A549 (cell line): ENCODE results near the gene AEBP1. TPM values are rescaled to one million over a fixed set of nuclear protein-coding genes. Genes with fewer than 3 reads are reported as not detected.

Source experiments
- ATAC-seq, 2 experiments: fragments of 200-7000 bp in 1 of 2; fragments of >200 bp in 1 of 2; cut with Nextera tagmentation in 1 of 2; cut with Tn5 transposase in 1 of 2; 3 replicates each; pipeline versions ENCODE4 v1.8.0 to v1.9.1; 2018 to 2020; ENCODE audit warnings: mild to moderate bottlenecking in 1 of 2, moderate library complexity in 1 of 2
- CTCF ChIA-PET: fragments of 300-600 bp; sonication (Branson Sonifier 250); formaldehyde crosslinking; extraction: SDS; loops from one replicate; lab custom pipeline; 2021; ENCODE audit warnings: antibody characterized with exemption, inconsistent platforms; lab: Yijun Ruan, JAX
- POLR2A ChIA-PET: fragments of 350-600 bp; formaldehyde crosslinking; extraction: SDS; loops from one replicate; lab custom pipeline; 2021; ENCODE audit warnings: antibody characterized with exemption, inconsistent platforms; lab: Yijun Ruan, JAX
- DNase-seq, 2 experiments: peaks; one replicate each; pipeline versions ENCODE4 v3.0.0 to v3.0.0-alpha.2; 2011 to 2016; ENCODE audit warnings: low read depth in 1 of 2, low spot score in 1 of 2
- FAIRE-seq: peaks from 2 replicates; lab custom pipeline; 2011; peaks lifted over from hg19 to GRCh38; lab: Jason Lieb, UNC
- H3K27ac ChIP-seq, 2 experiments: fragments of >200 bp; sonication (Bioruptor Twin); formaldehyde crosslinking; 3 replicates each; pipeline ENCODE4 v1.5.1; 2016 to 2017
- H3K4me1 ChIP-seq: fragments of >200 bp; sonication (Bioruptor Twin); formaldehyde crosslinking; 3 replicates; pipeline ENCODE4 v1.6.1; 2016
- H3K4me2 ChIP-seq: fragments of >200 bp; sonication (Bioruptor Twin); formaldehyde crosslinking; 3 replicates; pipeline ENCODE4 v1.6.1; 2016
- H3K4me3 ChIP-seq: fragments of >200 bp; sonication (Bioruptor Twin); formaldehyde crosslinking; 3 replicates; pipeline ENCODE4 v1.5.1; 2016
- H3K9me3 ChIP-seq: fragments of >200 bp; sonication (Bioruptor Twin); formaldehyde crosslinking; 3 replicates; pipeline ENCODE4 v1.6.1; 2016
- BHLHE40 ChIP-seq: IDR thresholded peaks from 2 replicates; pipeline ENCODE4 v1.6.1; 2012; ENCODE audit warnings: low read depth, low read length, inconsistent platforms
- CBX8 ChIP-seq: fragments of 200-600 bp; sonication (generic); IDR thresholded peaks from 2 replicates; pipeline ENCODE4 v1.6.1; 2016
- CHD2 ChIP-seq: fragments of 150-350 bp; IDR thresholded peaks from 2 replicates; pipeline ENCODE4 v1.6.1; 2014; ENCODE audit warnings: low read length; ENCODE audit not compliant: partially characterized antibody
- CHD4 ChIP-seq: fragments of 200-600 bp; sonication (generic); IDR thresholded peaks from 2 replicates; pipeline ENCODE4 v1.6.1; 2016; ENCODE audit warnings: antibody characterized with exemption, mild to moderate bottlenecking, borderline replicate concordance
- FOSL2 ChIP-seq, 2 experiments: fragments of 450-650 bp in 1 of 2; fragments of >200 bp in 1 of 2; sonication (Bioruptor Twin) in 1 of 2; formaldehyde crosslinking; IDR thresholded peaks; 2 replicates each; pipeline versions ENCODE4 v1.5.0 to v1.6.1; 2016 to 2020; ENCODE audit warnings: mild to moderate bottlenecking in 1 of 2, moderate library complexity in 1 of 2
- GATA3 ChIP-seq: IDR thresholded peaks from 2 replicates; pipeline ENCODE4 v1.6.1; 2012; ENCODE audit warnings: borderline replicate concordance
- HEYL ChIP-seq: fragments of 250-450 bp; sonication (Bioruptor Pico); IDR thresholded peaks from 2 replicates; pipeline ENCODE4 v1.8.0; 2021; ENCODE audit warnings: mild to moderate bottlenecking, moderate library complexity
- HOXA7 ChIP-seq: fragments of 250-450 bp; sonication (Bioruptor Pico); IDR thresholded peaks from 2 replicates; pipeline ENCODE4 v1.5.0; 2020; ENCODE audit warnings: mild to moderate bottlenecking, moderate library complexity
- HOXB13 ChIP-seq: fragments of 250-450 bp; sonication (Bioruptor Pico); IDR thresholded peaks from 2 replicates; pipeline ENCODE4 v1.5.0; 2020; ENCODE audit warnings: low read depth, mild to moderate bottlenecking, moderate library complexity
- HOXB5 ChIP-seq: fragments of 250-450 bp; sonication (Bioruptor Pico); IDR thresholded peaks from 2 replicates; pipeline ENCODE4 v1.5.0; 2020; ENCODE audit warnings: mild to moderate bottlenecking, moderate library complexity
- MAZ ChIP-seq: fragments of 150-350 bp; IDR thresholded peaks from 2 replicates; pipeline ENCODE4 v1.6.1; 2014; ENCODE audit warnings: antibody characterized with exemption, low read depth, low read length, borderline replicate concordance
- POLR2AphosphoS2 ChIP-seq: conservative IDR thresholded peaks from 2 replicates; pipeline ENCODE4 v1.6.1; 2012; ENCODE audit warnings: low read length, improper control_type of control experiment, inconsistent platforms
- RARB ChIP-seq: fragments of 250-450 bp; sonication (Bioruptor Pico); IDR thresholded peaks from 2 replicates; pipeline ENCODE4 v1.8.0; 2021; ENCODE audit warnings: mild to moderate bottlenecking, moderate library complexity
- RCOR1 ChIP-seq: fragments of 150-350 bp; IDR thresholded peaks from 2 replicates; pipeline ENCODE4 v1.6.1; 2014; ENCODE audit warnings: antibody characterized with exemption, low read length, low read depth
- TP53 ChIP-seq: fragments of 250-450 bp; sonication (Bioruptor Pico); IDR thresholded peaks from 2 replicates; pipeline ENCODE4 v1.5.0; 2021; ENCODE audit warnings: mild to moderate bottlenecking, moderate library complexity
- ZNF302 ChIP-seq: fragments of 250-450 bp; sonication (Bioruptor Pico); IDR thresholded peaks from 2 replicates; pipeline ENCODE4 v1.9.0; 2021; ENCODE audit warnings: inconsistent platforms, mild to moderate bottlenecking, moderate library complexity
- ZSCAN20 ChIP-seq: fragments of 250-450 bp; sonication (Bioruptor Pico); IDR thresholded peaks from 2 replicates; pipeline ENCODE4 v1.8.0; 2022; ENCODE audit warnings: mild to moderate bottlenecking, moderate library complexity
- WGBS: methylation state at CpG from one replicate; pipeline ENCODE4 v1.1.6; 2017; ENCODE audit errors: missing lambda C conversion rate; 5-methylcytosine and 5-hydroxymethylcytosine counted together
- polyA plus RNA-seq, 4 experiments: library from polyadenylated mRNA; depleted of rRNA in 3 of 4; stranded (reverse); fragments of >200 nt; fragmentation: RNase III in 1 of 4; extraction: RNeasy Plus Mini Kit Qiagen cat#74134 plus additional on column Dnase treatment in 1 of 4; gene quantifications; 2 replicates in 3 of 4; 3 replicates in 1 of 4; pipeline ENCODE4 v1.2.3, GENCODE V29; 2011 to 2017
- TF ChIP-seq, protein P1 (sequence below): fragments of >200 bp; sonication (Bioruptor Twin); formaldehyde crosslinking; IDR thresholded peaks from 2 replicates; pipeline ENCODE4 v1.6.1; 2016
- TF ChIP-seq, protein P2 (sequence below): fragments of 200-600 bp; sonication (generic); IDR thresholded peaks from 2 replicates; pipeline ENCODE4 v1.6.1; 2016; ENCODE audit warnings: antibody characterized with exemption, mild to moderate bottlenecking, moderate library complexity
- TF ChIP-seq, protein P3 (sequence below): fragments of 250-450 bp; sonication (Bioruptor Pico); IDR thresholded peaks from 2 replicates; pipeline ENCODE4 v1.5.0; 2020; ENCODE audit warnings: low read depth, mild to moderate bottlenecking, moderate library complexity
- TF ChIP-seq, protein P4 (sequence below): IDR thresholded peaks from 2 replicates; pipeline ENCODE4 v1.6.1; 2012
- TF ChIP-seq, protein P5 (sequence below): fragments of 150-350 bp; IDR thresholded peaks from 2 replicates; pipeline ENCODE4 v1.6.1; 2014; ENCODE audit warnings: low read depth, mild to moderate bottlenecking, low read length

AEBP1 gene
- polyA plus RNA-seq, 2 of the 4 experiments (the other 2 are of a cell fraction) = not detected

DNA sequence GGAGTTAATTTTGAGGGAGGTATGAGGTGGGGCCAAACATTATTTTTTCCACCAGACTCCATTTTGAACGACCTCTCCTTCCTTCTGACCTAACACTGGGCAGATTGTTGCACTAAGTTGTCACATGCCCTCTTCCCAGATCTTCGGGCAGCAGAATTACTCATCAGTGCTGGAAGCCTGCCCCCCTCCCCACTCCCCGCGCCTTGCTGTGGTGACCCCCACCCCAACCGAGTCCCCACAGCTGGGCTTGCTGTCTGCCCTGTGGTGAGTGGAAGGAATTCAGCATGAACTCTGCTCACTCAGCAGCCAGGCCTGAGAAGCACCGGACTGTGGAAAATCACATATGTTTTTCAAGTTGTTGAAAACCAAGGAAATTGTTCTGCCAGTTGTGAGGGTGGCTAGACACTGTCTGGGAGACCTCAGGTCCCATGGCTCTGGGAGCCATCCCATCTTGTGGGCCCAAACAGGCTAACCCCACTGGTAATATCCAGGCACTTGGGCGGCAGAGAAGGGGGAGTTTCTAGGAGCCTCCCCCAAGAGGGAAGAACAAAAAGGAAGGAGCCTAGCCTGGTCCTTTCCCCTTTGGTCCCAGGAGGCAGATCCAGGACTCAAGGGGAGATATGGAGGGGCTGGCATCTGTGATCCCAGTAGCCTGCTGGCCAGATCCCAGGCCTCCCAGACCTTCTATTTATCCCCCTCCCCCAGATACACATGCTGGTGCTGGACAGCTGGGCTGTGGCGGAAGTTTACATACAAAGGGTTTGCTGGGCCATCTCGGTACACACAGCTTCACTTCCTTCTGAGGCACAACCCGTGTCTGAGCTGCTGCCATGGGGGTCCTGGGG lies 3.5 kb upstream of the AEBP1 start:
- no peak for FAIRE-seq
- Histone ChIP-seq H3K4me1 (peaks cover 12% of the 10 kb centered on the region; the same call in 1 of the 3 replicates), H3K4me3 (no peak overlapping the region), H3K27ac (0 out of 6 replicates have a peak overlapping the region, but pooled peaks of 1 of the 2 experiments have one; percentile 37), H3K4me2 (0 out of 3 replicates have a peak overlapping the region, but pooled peaks have one; percentile 3), H3K9me3 (no peaks in the 10 kb centered on the region)
- 73% methylated on average over 7 of the region's 10 CpGs for WGBS
- no peak for DNase-seq
- ChIA-PET POLR2A (no interaction called here), CTCF (interaction anchor here (1.3 to 2.2 kb wide), 2 partner anchors 15 to 31 kb away, joined by 3 to 5 read pairs; no protein-coding TSS in a partner anchor)
- ATAC-seq = peak in 1 of 2 experiments; percentile 10; a peak in 1 of 6 replicates
- no peak for TF ChIP-seq MAZ
- TF ChIP-seq RCOR1 = no peak
- TF ChIP-seq HOXB13 = no peak
- no peak for TF ChIP-seq POLR2AphosphoS2
- TF ChIP-seq, protein P1, sequence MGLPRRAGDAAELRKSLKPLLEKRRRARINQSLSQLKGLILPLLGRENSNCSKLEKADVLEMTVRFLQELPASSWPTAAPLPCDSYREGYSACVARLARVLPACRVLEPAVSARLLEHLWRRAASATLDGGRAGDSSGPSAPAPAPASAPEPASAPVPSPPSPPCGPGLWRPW = no peak
- TF ChIP-seq, all 56 proteins: peak for 0

DNA sequence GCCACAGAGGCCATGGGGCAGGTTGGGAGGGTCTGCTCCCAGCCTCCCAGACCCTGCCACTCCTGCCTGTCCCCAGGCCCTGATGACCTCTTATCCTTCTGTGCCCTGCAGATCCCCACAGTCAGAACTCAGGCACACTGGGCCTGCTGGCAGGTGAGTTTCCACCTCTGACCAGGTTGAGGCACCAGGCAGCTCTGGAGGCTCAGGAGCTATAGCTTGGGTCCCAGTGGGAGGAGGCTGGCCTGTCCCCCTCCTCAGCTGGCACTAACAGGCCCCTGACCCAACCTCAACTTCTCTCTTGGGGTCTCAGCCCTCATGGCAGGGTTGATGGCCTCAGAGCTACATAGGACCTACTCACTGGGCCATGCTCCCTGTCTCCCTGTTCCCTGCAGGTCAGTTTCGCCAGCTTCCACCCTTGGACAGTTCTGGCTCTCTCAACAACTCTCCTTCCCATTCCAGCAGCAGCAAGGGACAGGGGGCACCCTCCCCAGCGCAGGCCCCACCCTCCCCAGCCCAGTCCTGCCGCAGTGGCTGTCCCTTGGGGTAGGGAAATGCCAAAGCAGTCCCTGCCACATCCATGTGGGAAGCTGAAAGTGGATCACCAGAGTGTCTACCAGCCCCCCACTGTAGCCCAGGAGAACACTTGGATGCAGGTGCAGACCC lies 2.7 kb upstream of the AEBP1 start:
- POLR2A ChIA-PET = interaction anchor here (0.6 kb wide), 1 partner anchor 9 kb away, joined by 3 read pairs; no protein-coding TSS in a partner anchor
- 44% methylated on average over 2 of the region's 3 CpGs for WGBS

More for the DNA sequence above, 2.7 kb upstream of the AEBP1 start:
- Histone ChIP-seq H3K4me2 (no peak overlapping the region), H3K27ac (no peak overlapping the region), H3K4me1 (peaks cover 12% of the 10 kb centered on the region; the same call in 1 of the 3 replicates), H3K4me3 (no peak overlapping the region), H3K9me3 (no peaks in the 10 kb centered on the region)
- TF ChIP-seq GATA3 (no peak), HOXA7 (CRISPR knock-in tag) (no peak), HEYL (CRISPR knock-in tag) (no peak), FOSL2 (IDR thresholded peaks at IDR 0.05) (no peak), FOSL2 (CRISPR knock-in tag; IDR thresholded peaks at IDR 0.05) (no peak), HOXB5 (no peak), ZNF302 (CRISPR knock-in tag) (no peak), BHLHE40 (no peak), TP53 (no peak), ZSCAN20 (CRISPR knock-in tag) (no peak), RARB (CRISPR knock-in tag) (no peak), CHD2 (no peak), CBX8 (no peak), MAZ (no peak), HOXB13 (no peak), CHD4 (no peak)
- TF ChIP-seq, protein P2, sequence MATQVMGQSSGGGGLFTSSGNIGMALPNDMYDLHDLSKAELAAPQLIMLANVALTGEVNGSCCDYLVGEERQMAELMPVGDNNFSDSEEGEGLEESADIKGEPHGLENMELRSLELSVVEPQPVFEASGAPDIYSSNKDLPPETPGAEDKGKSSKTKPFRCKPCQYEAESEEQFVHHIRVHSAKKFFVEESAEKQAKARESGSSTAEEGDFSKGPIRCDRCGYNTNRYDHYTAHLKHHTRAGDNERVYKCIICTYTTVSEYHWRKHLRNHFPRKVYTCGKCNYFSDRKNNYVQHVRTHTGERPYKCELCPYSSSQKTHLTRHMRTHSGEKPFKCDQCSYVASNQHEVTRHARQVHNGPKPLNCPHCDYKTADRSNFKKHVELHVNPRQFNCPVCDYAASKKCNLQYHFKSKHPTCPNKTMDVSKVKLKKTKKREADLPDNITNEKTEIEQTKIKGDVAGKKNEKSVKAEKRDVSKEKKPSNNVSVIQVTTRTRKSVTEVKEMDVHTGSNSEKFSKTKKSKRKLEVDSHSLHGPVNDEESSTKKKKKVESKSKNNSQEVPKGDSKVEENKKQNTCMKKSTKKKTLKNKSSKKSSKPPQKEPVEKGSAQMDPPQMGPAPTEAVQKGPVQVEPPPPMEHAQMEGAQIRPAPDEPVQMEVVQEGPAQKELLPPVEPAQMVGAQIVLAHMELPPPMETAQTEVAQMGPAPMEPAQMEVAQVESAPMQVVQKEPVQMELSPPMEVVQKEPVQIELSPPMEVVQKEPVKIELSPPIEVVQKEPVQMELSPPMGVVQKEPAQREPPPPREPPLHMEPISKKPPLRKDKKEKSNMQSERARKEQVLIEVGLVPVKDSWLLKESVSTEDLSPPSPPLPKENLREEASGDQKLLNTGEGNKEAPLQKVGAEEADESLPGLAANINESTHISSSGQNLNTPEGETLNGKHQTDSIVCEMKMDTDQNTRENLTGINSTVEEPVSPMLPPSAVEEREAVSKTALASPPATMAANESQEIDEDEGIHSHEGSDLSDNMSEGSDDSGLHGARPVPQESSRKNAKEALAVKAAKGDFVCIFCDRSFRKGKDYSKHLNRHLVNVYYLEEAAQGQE = no peak
- TF ChIP-seq, protein P3, sequence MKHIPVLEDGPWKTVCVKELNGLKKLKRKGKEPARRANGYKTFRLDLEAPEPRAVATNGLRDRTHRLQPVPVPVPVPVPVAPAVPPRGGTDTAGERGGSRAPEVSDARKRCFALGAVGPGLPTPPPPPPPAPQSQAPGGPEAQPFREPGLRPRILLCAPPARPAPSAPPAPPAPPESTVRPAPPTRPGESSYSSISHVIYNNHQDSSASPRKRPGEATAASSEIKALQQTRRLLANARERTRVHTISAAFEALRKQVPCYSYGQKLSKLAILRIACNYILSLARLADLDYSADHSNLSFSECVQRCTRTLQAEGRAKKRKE = no peak
- TF ChIP-seq, protein P4, sequence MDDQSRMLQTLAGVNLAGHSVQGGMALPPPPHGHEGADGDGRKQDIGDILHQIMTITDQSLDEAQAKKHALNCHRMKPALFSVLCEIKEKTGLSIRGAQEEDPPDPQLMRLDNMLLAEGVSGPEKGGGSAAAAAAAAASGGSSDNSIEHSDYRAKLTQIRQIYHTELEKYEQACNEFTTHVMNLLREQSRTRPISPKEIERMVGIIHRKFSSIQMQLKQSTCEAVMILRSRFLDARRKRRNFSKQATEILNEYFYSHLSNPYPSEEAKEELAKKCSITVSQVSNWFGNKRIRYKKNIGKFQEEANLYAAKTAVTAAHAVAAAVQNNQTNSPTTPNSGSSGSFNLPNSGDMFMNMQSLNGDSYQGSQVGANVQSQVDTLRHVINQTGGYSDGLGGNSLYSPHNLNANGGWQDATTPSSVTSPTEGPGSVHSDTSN = no peak
- TF ChIP-seq, protein P5, sequence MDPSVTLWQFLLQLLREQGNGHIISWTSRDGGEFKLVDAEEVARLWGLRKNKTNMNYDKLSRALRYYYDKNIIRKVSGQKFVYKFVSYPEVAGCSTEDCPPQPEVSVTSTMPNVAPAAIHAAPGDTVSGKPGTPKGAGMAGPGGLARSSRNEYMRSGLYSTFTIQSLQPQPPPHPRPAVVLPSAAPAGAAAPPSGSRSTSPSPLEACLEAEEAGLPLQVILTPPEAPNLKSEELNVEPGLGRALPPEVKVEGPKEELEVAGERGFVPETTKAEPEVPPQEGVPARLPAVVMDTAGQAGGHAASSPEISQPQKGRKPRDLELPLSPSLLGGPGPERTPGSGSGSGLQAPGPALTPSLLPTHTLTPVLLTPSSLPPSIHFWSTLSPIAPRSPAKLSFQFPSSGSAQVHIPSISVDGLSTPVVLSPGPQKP = no peak
- ATAC-seq (peak in 1 of 2 experiments; percentile 20; a peak in 1 of 6 replicates), DNase-seq (no peak), FAIRE-seq (no peak)
- CTCF ChIA-PET = interaction anchor here (1.3 to 2.2 kb wide), 3 partner anchors 16 to 95 kb away, joined by 3 to 5 read pairs (median 3); no protein-coding TSS in a partner anchor
